Psoas muscle (tissue), 8 donors: ENCODE results near the gene LIN54. TPM values are rescaled to one million over a fixed set of nuclear protein-coding genes. Genes with fewer than 3 reads are reported as not detected.
"Not testable (repeated sequence)": the region's sequence is repeated elsewhere in the genome, so short reads cannot be mapped to it uniquely, and the experiment has no call there.

ENCODE experiments used
- ATAC-seq, 4 donors: fragments of 200-7000 bp; cut with Tn5 transposase; one replicate each; pipeline ENCODE4 v1.9.1; 2020; ENCODE audit warnings: moderate library complexity in 3 of 4, mild to moderate bottlenecking in 2 of 4
- DNase-seq, 2 donors: peaks; one replicate each; pipeline ENCODE4 v3.0.0-alpha.2; 2020
- H3K27ac ChIP-seq: fragments of 200-600 bp; one replicate; pipeline ENCODE4 v1.8.0; 2022
- H3K27me3 ChIP-seq, 3 donors: fragments of 200-600 bp in 1 of 3; one replicate each; pipeline versions ENCODE4 v1.6.1 to v1.8.0; 2013 to 2022; ENCODE audit warnings: low read length in 2 of 3, mild to moderate bottlenecking in 2 of 3, moderate library complexity in 1 of 3; ENCODE audit not compliant: insufficient read depth in 3 of 3
- H3K36me3 ChIP-seq, 2 donors: fragments of 200-600 bp in 1 of 2; one replicate each; pipeline versions ENCODE4 v1.6.1 to v1.8.0; 2013 to 2022; ENCODE audit warnings: low read depth in 1 of 2, mild to moderate bottlenecking in 1 of 2, moderate library complexity in 1 of 2; ENCODE audit not compliant: insufficient read depth in 1 of 2
- H3K4me1 ChIP-seq: fragments of 200-600 bp; one replicate; pipeline ENCODE4 v1.8.0; 2022
- H3K4me3 ChIP-seq: fragments of 200-600 bp; one replicate; pipeline ENCODE4 v1.8.0; 2022; ENCODE audit warnings: mild to moderate bottlenecking
- H3K9me3 ChIP-seq: fragments of 200-600 bp; one replicate; pipeline ENCODE4 v1.8.0; 2022
- WGBS, 3 donors: extraction: QIAGEN DNeasy Blood & Tissue Kit; methylation state at CpG; one replicate each; pipeline versions ENCODE4 v1.1.6 to v1.1.7; 2013; 5-methylcytosine and 5-hydroxymethylcytosine counted together
- intact Hi-C, 2 donors: fragments of 100-400 bp; cut with DNase I; formaldehyde crosslinking; loops; one replicate each; pipeline versions ENCODE4 v1.11.0 to v1.14.2; 2022
- long read RNA-seq, 2 donors: library from polyadenylated mRNA; unstranded; transcript quantifications; one replicate each; pipeline ENCODE4 v2.0.0, GENCODE V29; 2021
- polyA plus RNA-seq, 3 donors: library from polyadenylated mRNA; stranded (reverse); fragments of 200-250 nt; gene quantifications; one replicate each; pipeline ENCODE4 v1.2.3, GENCODE V29; 2013
- total RNA-seq, 4 donors: library from RNA; stranded (reverse); fragmentation: NEBNext Ultra II Directional in 2 of 4; extraction: Animal tissue kit (Norgen Biotek cat#: 25700) in 2 of 4; gene quantifications; one replicate each; pipeline versions ENCODE4 v1.2.1 to v1.2.4, GENCODE V29; 2021 to 2023
- TF ChIP-seq, protein P1 (sequence below): fragments of 200-600 bp; IDR thresholded peaks from one replicate; pipeline ENCODE4 v1.8.0; 2022; ENCODE audit warnings: antibody characterized with exemption
- donor health status: healthy with polysubstance abuse.
- donor health status: DM: no; HTN: no; CAD: no; lungs with moderate emphysema.
- donor health status: Bipolar disorder and iron deficiency.
- donor health status: healthy.
- donor health status: DM: yes; HTN: yes; CAD: no.
- donor health status: DM: no; HTN: no; CAD: no.
- donor health status: DM: no; HTN: no; CAD: no.
- donor health status: DM: yes; HTN: yes; CAD: no.

The LIN54 gene
- total RNA-seq (10 to 100 TPM in 2 of 4 donors, 1 to 10 TPM in 2; 6.3 to 13.6 (median 9.6) TPM), polyA plus RNA-seq (10 to 100 TPM in 1 of 3 donors, 1 to 10 TPM in 2; 4.9 to 14.7 (median 5.0) TPM)
- long read RNA-seq, donor 1, full-length matches to known transcripts: 2 of 3 reads
- long read RNA-seq, donor 1, partial matches to known transcripts: 0 of 3 reads
- long read RNA-seq, donor 1, other reads (novel, unspliced or antisense): 1 of 3 reads
- long read RNA-seq, donor 2, full-length matches to known transcripts: 3 of 17 reads
- long read RNA-seq, donor 2, partial matches to known transcripts: 4 of 17 reads
- long read RNA-seq, donor 2, other reads (novel, unspliced or antisense): 10 of 17 reads

DNA sequence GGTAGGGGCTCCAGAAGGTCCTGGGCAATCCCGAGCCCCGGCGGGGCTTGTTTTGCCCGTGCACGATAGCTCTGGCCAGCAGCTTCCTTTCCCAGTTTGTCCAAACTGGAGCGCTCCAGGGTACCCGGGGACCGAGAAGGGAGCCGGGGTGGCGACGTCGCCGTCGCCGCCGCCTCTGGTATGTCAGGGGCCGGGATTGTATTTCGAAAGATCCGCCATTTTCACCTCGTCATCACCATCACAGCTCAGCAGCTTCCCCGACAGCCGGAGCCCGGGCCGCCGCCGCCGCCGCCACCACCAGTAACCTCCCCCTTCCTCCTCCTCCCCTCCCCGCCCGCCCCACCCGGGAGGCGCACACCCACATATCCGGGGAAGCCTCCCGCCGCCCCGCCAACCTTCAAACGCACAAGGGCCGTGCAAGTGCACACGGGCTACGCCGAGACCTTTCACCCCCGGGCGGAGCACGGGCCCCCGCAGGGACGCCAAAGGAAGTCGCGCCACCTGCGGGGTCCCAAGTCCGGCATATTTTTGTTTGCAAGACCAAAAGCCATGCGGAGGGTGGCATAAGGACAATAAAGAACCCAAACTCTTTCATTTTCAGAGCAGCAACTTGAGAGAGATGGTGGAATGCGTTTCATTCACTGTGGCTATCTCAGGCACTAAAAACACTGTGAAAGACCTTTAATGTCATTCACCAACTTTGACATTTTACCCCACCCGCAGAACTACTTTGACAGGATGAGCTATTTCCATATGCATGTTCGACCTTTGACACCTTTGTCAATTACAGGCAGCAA lies at the start of gene LIN54:
Gene LIN54 (minus strand): TSS at position 302 of the 797 bp plus-strand sequence. CDS start 25,979 bp downstream, outside the sequence.
- H3K27ac ChIP-seq: peak within 1 kb of the TSS; percentile 83
- intact Hi-C loops: loop anchor here (5.0 to 10.0 kb wide), 3 partner anchors 108 to 636 kb away; partner anchors contain the start of genes HNRNPD (in 1 of the 2), SEC31A (in 1 of the 2) and THAP9 (in 1 of the 2)
- TF ChIP-seq, protein P1, sequence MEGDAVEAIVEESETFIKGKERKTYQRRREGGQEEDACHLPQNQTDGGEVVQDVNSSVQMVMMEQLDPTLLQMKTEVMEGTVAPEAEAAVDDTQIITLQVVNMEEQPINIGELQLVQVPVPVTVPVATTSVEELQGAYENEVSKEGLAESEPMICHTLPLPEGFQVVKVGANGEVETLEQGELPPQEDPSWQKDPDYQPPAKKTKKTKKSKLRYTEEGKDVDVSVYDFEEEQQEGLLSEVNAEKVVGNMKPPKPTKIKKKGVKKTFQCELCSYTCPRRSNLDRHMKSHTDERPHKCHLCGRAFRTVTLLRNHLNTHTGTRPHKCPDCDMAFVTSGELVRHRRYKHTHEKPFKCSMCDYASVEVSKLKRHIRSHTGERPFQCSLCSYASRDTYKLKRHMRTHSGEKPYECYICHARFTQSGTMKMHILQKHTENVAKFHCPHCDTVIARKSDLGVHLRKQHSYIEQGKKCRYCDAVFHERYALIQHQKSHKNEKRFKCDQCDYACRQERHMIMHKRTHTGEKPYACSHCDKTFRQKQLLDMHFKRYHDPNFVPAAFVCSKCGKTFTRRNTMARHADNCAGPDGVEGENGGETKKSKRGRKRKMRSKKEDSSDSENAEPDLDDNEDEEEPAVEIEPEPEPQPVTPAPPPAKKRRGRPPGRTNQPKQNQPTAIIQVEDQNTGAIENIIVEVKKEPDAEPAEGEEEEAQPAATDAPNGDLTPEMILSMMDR: no peak
- 0 to 1% (median 0%) methylated on average over 48 to 53 of the region's 54 CpGs for WGBS, 3 donors
- no peaks in the 10 kb centered on the region for H3K9me3 ChIP-seq
- peak within 1 kb of the TSS; percentile 87 for H3K4me3 ChIP-seq
- no peaks in the 10 kb centered on the region for H3K36me3 ChIP-seq
- no peaks in the 10 kb centered on the region for H3K27me3 ChIP-seq
- DNase-seq (peak; percentile 86 to 90), ATAC-seq (peak; percentile 49 to 71 (median 56))
- peaks cover 22% of the 10 kb centered on the region for H3K4me1 ChIP-seq

DNA sequence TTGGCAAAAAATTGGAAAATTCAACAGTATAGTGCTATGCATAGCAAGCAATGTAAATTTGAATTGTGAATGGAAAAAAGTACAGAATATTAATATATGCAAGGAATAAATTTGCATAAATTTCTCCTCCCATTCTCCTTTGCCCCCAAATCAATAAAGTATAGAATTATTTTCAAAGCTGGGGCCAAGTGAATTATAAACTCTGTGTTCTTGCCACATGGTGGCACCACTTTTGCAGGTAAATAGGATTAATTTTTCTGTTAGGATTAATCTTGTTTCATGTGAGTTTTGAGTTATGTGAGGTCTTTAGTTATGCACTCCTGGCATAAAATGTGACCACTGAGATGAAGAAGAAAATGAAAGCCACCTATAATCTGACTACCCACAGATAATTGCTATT lies 44.3 kb upstream of the LIN54 start:
- no peak for DNase-seq
- Histone ChIP-seq H3K36me3 (peaks cover 0 to 91% of the 10 kb centered on the region in 2 donors), H3K27me3 (no peaks in the 10 kb centered on the region), H3K27ac (no peak overlapping the region), H3K9me3 (no peaks in the 10 kb centered on the region), H3K4me1 (no peaks in the 10 kb centered on the region), H3K4me3 (no peak overlapping the region)
- no peak for ATAC-seq
- intact Hi-C loops: no loop called here
- TF ChIP-seq, protein P1: peak; percentile 32

DNA sequence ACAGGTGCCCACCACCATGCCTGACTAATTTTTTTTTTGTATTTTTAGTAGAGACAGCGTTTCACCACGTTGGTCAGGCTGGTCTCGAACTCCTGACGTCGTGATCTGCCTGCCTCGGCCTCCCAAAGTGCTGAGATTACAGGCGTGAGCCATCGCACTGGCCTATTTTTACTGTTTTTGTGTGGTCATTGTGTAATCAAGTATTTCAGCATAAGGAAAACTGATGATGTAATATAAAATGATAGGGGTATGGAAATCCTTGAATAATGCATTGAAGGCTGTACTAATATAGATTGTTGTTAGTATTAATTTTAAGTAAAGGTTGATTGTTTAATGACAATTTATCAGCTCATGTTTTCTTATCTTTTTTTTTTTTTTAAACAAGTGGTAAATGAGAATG lies 38.2 kb upstream of the LIN54 start:
- peaks cover 0 to 63% of the 10 kb centered on the region in 2 donors for H3K36me3 ChIP-seq
- not testable (repeated sequence) for H3K27me3 ChIP-seq

DNA sequence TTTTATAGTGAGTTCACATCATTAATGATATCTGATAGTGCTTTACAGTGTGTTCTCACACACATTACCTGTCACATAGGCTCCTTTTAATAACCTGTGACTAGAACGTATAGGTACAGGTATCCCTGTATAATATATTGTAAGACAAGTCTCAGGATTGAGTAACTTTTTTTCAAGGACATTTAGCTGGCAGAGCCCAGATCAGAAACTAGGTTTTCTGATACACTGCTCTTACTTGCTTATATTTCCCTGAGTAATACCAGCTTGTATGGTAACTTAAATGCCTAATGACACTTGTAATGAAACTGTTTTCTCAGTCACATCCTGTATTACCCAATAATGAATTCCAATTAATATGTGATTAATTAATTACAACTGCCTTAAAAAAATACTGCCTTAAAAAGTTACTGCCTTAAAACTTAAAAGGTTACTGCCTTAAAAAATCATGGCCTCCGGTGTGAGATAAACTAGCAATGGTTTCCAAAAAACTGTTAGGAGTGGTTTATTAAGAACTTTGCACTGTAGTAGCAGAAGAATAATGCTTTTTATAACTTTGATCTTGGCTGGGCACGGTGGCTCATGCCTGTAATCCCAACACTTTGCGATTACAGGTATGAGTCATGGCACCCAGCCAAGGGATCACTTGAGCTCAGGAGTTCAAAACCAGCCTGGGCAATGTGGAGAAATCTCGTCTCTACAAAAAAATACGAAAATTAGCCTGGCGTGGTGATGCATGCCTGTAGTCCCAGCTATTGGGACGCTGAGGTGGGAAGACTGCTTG lies 36.3 kb upstream of the LIN54 start:
- Histone ChIP-seq H3K27ac (no peak overlapping the region), H3K9me3 (no peaks in the 10 kb centered on the region), H3K36me3 (peaks cover 0 to 44% of the 10 kb centered on the region in 2 donors), H3K4me1 (peaks cover 11% of the 10 kb centered on the region), H3K27me3 (no peaks in the 10 kb centered on the region), H3K4me3 (no peak overlapping the region)
- ATAC-seq (no peak), DNase-seq (no peak)
- TF ChIP-seq, protein P1: no peak
- intact Hi-C loops: no loop called here
- WGBS, 3 donors: 85 to 89% (median 89%) methylated on average over 8 of the region's 8 CpGs

More for the DNA sequence above, 38.2 kb upstream of the LIN54 start:
- DNase-seq, intact Hi-C loops, ATAC-seq, H3K4me1 ChIP-seq, H3K9me3 ChIP-seq, H3K4me3 ChIP-seq, H3K27ac ChIP-seq: not testable (repeated sequence)
- WGBS, 3 donors: 95 to 96% (median 95%) methylated on average over 8 of the region's 8 CpGs
